Activated T-cell treated with anti-CD3 and anti-CD28 coated beads, Interleukin-2, amount 50 U/mL, for 4 hours (primary cell): Measurements from ENCODE around the gene TCAIM. TPM values are rescaled to one million over a fixed set of nuclear protein-coding genes. Genes with fewer than 3 reads are reported as not detected.
"Not testable (repeated sequence)": the region's sequence is repeated elsewhere in the genome, so short reads cannot be mapped to it uniquely, and the experiment has no call there.

ENCODE experiments used
- ATAC-seq, 2 donors: fragments of 200-7000 bp; cut with Tn5 transposase; one replicate each; pipeline ENCODE4 v1.10.0; 2021
- DNase-seq: peaks from one replicate; pipeline ENCODE4 v3.0.0-alpha.2; 2020
- H3K27me3 Mint-ChIP-seq: one replicate; pipeline ENCODE4 v1.8.0; 2021; ENCODE audit warnings: low read depth, mixed read lengths
- H3K36me3 Mint-ChIP-seq: one replicate; pipeline ENCODE4 v1.8.0; 2022; ENCODE audit warnings: mixed read lengths; ENCODE audit not compliant: insufficient read depth
- H3K4me1 Mint-ChIP-seq: one replicate; pipeline ENCODE4 v1.8.0; 2021; ENCODE audit warnings: low read depth, mixed read lengths
- H3K4me3 Mint-ChIP-seq: one replicate; pipeline ENCODE4 v1.8.0; 2021; ENCODE audit warnings: mild to moderate bottlenecking, moderate library complexity, mixed read lengths
- H3K9me3 Mint-ChIP-seq: one replicate; pipeline ENCODE4 v1.8.0; 2021; ENCODE audit warnings: mixed read lengths
- total RNA-seq, 3 donors: library from RNA; stranded (reverse); gene quantifications; one replicate each; pipeline ENCODE4 v1.2.1, GENCODE V29; 2021

The TCAIM gene
- total RNA-seq, 3 donors from 2014 or later = 8.2 to 9.0 (median 8.6) TPM

DNA sequence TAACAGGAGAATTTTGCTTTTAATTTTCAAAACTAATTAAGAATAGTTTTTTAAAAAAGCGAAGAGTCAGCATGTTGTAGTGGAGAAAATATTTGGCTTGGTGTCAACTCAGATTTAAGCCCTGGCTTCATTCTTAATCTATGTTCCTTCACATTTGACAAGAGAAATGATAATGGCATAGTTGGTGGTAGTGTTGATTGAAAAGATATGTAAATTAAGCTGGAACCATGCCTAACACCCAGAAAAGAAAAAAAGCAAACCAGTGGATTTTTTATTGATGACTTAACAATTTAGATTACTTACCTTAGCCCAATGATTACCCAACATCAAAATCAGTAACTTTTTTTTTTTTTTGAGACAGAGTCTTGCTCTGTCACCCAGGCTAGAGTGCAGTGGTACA, 27.4 kb downstream of the TCAIM start:
- Mint-ChIP-seq H3K36me3 (peaks cover 13% of the 10 kb centered on the region), H3K4me1 (no peaks in the 10 kb centered on the region), H3K4me3 (no peak overlapping the region), H3K27me3 (no peaks in the 10 kb centered on the region), H3K9me3 (no peaks in the 10 kb centered on the region)
- DNase-seq (no peak), ATAC-seq (no peak)

DNA sequence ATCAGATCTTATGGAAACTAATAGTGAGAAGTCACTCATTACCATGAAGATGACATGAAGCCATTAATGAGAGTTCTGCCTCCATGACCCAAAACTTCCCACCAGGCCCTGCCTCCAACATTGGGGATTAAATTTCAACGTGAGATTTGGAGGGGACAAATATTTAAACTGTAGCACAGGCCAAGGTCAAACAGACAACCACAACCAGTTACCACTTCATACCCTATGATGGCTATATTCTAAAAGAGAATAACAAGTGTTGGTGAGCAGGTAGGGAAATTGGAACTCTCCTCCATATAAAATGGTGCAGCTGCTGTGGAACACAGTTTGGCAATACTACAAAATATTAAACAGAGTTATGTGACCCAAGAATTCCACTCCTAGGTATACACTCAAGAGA, 36.9 kb downstream of the TCAIM start:
- Mint-ChIP-seq H3K36me3 (peaks cover 8% of the 10 kb centered on the region), H3K9me3 (peaks cover 10% of the 10 kb centered on the region), H3K4me1 (no peaks in the 10 kb centered on the region), H3K4me3 (no peak overlapping the region), H3K27me3 (no peaks in the 10 kb centered on the region)
- ATAC-seq = no peak
- no peak for DNase-seq

DNA sequence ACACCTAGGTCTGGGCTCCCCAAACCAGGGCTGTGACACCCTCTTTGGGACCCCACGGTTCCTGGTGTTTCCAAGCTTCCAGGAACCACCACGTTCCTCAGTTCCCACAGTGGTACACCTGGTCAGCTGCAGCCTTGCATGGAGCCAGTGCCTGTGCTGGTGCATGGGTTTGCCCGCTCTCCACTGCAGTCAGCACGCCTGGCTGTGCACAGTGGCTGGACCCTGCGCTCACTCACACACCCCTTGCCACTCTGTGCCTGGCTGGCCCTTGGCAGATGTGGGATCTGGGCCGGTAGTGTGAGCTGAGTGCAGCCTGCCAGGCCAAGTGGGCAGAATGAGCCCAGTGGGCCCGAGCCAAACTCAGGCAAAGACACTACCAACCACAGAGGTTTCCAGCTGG, 48.8 kb downstream of the TCAIM start:
- DNase-seq (no peak), ATAC-seq (no peak)
- no peak overlapping the region for H3K4me3 Mint-ChIP-seq
- peaks cover 7% of the 10 kb centered on the region for H3K9me3 Mint-ChIP-seq
- no peaks in the 10 kb centered on the region for H3K4me1 Mint-ChIP-seq
- no peaks in the 10 kb centered on the region for H3K27me3 Mint-ChIP-seq
- H3K36me3 Mint-ChIP-seq = peaks cover 2% of the 10 kb centered on the region

DNA sequence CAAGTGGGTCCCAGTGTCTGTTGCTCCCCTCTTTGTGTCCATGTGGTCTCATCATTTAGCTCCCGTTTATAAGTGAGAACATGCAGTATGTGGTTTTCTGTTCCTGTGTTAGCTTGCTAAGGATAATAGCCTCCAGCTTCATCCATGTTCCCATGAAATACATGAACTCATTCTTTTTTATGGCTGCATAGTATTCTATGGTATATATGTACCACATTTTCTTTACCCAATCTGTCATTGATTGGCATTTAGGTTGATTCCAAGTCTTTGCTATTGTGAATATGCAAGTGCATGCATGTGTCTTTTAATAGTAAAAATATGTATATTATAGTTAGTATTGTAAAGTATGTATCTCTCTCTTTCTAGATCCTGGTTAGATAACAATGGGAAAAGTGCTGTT, 53.9 kb downstream of the TCAIM start:
- DNase-seq (no peak), ATAC-seq (no peak)
- Mint-ChIP-seq H3K27me3 (no peaks in the 10 kb centered on the region), H3K36me3 (peaks cover 3% of the 10 kb centered on the region), H3K9me3 (peaks cover 3% of the 10 kb centered on the region), H3K4me1 (no peaks in the 10 kb centered on the region), H3K4me3 (no peak overlapping the region)

DNA sequence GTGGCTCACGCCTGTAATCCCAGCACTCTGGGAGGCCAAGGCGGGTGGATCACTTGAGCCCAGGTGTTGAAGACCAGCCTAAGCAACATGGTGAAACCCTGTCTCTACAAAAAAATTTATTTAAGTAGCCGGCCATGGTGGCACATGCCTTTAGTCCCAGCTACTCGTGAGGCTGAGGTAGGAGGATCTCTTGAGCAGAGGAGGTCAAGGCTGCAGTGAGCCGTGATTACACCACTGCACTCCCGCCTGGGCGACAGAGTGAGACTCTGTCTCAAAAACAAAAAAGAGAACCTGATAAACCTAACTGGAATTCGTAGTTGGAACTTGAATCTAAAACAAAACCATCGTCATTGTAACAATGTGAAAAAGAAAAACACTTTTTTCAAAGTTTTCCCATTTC, 57.1 kb downstream of the TCAIM start:
- Mint-ChIP-seq H3K36me3 (peaks cover 3% of the 10 kb centered on the region), H3K27me3 (no peaks in the 10 kb centered on the region), H3K4me3 (no peak overlapping the region), H3K4me1 (no peaks in the 10 kb centered on the region), H3K9me3 (peaks cover 3% of the 10 kb centered on the region)
- no peak for DNase-seq
- no peak for ATAC-seq

DNA sequence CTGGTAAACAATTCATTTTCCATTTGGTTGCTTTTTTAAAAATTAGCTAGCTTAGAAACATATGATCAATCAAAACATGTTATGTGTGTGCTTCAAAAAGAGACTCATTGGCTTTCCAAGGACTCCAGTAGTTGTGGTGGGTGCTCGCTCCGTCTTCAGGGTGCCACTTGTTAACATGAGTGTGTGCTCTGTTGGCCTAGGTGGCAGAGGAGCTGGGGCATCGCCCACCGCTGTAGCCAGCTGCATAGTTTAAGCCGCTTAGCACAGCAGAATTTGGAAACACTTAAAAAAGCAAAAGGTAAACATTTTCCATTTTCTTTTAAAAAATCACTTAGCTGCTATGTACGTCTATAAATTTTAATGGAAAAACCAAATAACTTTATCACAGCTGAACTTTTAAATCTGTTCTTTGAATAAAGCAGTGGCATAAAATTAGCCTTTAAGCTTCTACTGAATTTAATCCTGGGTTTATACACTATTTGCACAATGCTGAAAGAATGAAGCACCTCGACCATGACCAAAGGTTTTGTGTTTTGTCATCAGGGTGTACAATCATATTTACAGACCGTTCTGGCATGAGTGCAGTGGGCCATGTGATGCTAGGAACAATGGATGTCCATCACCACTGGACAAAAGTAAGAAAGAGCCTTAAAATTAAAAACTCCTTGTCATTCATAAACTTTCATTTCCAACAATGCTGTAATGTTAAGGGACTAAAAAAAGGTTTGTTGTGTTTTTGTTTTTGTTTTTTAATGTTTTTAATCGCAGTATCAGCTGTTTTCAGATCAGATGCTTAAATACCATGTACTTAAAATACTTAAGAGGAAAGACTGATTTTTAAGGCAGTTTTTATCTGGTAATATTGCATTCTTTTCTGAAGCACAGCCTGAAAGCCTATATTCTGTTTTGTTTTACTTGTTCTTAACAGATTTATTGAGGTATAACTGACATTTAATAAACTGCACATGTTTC, 57.9 kb downstream of the TCAIM start:
- ATAC-seq (no peak), DNase-seq (no peak)
- H3K27me3 Mint-ChIP-seq = no peaks in the 10 kb centered on the region
- no peaks in the 10 kb centered on the region for H3K4me1 Mint-ChIP-seq
- H3K36me3 Mint-ChIP-seq = peaks cover 8% of the 10 kb centered on the region
- H3K4me3 Mint-ChIP-seq = no peak overlapping the region
- H3K9me3 Mint-ChIP-seq = peaks cover 3% of the 10 kb centered on the region

DNA sequence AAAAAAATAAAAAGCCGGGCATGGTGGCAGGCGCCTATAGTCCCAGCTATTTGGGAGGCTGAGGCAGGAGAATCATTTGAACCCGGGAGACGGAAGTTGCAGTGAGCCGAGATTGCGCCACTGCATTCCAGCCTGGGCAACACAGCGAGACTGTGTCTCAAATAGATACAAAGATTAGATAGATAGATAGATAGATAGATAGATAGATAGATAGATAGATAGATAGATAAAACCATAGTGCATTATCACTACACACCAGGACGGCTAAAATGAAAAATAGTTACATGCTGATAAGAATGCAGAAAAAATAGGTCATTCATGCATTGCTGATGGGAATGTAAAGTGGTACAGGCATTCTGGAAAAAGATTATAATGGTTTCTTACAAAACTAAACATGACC, 59.7 kb downstream of the TCAIM start:
- not testable (repeated sequence) for H3K9me3 Mint-ChIP-seq, DNase-seq, H3K36me3 Mint-ChIP-seq, H3K4me3 Mint-ChIP-seq, H3K27me3 Mint-ChIP-seq, H3K4me1 Mint-ChIP-seq, ATAC-seq

DNA sequence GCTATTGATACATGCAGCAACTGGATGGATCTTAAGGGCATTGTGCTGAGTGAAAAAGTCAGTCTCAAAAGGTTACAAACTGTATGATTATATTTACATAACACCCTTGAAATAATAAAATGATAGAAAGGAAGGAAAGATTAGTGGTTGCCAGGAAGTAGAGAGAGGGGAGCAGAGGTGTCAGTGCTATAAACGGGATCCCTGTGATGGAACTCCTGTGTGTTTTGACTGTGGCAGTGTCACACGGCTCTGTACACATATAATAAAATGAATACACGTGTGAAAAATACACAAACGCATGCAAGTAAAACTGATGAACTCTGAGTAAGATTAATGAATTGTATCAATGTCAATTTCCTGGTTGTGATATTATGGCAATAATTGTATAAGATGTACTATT, 60.3 kb downstream of the TCAIM start:
- H3K27me3 Mint-ChIP-seq = no peaks in the 10 kb centered on the region
- H3K36me3 Mint-ChIP-seq = peaks cover 13% of the 10 kb centered on the region
- DNase-seq (no peak), ATAC-seq (no peak)
- H3K9me3 Mint-ChIP-seq = no peaks in the 10 kb centered on the region
- no peak overlapping the region for H3K4me3 Mint-ChIP-seq
- H3K4me1 Mint-ChIP-seq = no peaks in the 10 kb centered on the region

DNA sequence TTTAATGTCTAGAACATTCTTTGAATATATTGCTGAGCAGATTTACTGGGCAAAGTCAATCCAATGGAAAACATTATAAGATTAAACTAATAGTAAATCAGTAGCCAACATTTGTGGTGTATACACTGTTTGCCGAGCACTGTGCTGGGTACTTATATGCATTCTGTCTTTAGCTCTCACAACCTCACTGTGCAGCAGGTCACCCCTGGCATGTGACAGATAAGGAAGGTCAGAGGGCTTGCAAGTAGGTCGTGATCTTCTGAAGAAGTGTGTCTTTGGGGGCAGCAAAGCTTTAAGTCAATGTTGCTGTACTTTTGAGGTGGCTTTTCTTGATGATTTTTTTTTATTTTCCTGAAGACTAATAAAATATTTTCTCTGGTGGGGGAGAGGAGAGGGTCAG, 62.2 kb downstream of the TCAIM start:
- Mint-ChIP-seq H3K4me3 (no peak overlapping the region), H3K36me3 (peaks cover 19% of the 10 kb centered on the region), H3K9me3 (no peaks in the 10 kb centered on the region), H3K4me1 (no peaks in the 10 kb centered on the region), H3K27me3 (no peaks in the 10 kb centered on the region)
- ATAC-seq = no peak
- no peak for DNase-seq

DNA sequence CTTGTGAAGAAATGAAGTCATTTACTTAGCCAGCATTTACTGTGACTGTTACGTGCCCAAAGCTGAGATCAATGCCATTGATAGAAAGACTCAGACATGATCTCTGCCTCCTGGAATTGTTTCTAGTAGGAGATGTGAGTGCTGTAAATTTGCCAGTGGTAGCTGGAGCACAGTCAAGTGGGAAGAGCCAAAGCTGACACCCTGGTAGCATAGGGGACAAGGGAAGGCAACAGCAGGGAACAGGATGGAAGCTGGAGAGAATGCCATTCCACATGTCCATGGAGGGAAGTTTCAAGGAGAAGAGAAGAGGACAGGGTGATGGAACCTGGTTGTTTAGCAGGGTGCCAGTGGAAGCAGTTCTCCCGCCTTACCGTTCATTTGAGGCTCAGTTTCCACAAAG, 64.0 kb downstream of the TCAIM start:
- ATAC-seq = no peak
- Mint-ChIP-seq H3K27me3 (no peaks in the 10 kb centered on the region), H3K9me3 (no peaks in the 10 kb centered on the region), H3K36me3 (peaks cover 19% of the 10 kb centered on the region), H3K4me1 (no peaks in the 10 kb centered on the region), H3K4me3 (no peak overlapping the region)
- DNase-seq = no peak

DNA sequence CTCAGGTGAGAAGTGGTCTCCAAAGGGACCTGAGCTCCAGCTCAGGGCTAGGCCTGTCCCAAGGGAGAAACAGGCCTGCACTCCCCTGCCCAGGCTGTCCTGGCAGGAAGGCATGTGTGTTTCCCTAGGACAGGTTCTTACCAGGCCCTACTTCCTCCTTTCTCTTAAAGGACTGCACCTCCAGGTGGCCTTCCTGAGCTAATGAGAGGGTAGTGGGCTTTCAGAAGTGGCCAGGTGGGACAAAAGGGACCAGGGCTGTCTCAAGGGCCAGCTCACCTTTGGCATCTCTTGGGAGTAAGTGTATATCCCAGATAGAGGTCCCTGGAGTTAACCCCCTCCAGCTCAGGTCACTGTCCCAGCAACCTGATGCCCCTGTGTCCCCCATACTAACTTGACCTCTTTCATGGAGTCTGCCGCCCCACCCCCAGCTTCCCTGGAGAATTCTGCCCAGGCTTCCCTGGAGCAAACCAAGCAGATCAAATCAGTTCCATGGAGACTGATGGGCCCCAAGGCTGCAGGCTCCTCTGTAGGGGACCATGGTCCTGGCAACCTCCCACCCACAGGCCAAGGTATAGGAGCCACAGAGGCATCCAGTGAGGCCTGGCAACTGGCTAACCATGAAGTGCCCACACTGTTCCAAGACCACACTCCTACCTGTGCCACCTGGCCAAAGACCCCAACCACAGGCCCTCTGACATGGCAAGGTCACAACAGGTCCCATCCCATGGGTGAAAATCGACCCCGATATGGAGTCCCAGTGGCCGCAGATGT, 71.3 kb downstream of the TCAIM start:
- Mint-ChIP-seq H3K4me1 (no peaks in the 10 kb centered on the region), H3K4me3 (no peak overlapping the region), H3K27me3 (no peaks in the 10 kb centered on the region), H3K9me3 (no peaks in the 10 kb centered on the region), H3K36me3 (no peaks in the 10 kb centered on the region)
- DNase-seq (no peak), ATAC-seq (no peak)

DNA sequence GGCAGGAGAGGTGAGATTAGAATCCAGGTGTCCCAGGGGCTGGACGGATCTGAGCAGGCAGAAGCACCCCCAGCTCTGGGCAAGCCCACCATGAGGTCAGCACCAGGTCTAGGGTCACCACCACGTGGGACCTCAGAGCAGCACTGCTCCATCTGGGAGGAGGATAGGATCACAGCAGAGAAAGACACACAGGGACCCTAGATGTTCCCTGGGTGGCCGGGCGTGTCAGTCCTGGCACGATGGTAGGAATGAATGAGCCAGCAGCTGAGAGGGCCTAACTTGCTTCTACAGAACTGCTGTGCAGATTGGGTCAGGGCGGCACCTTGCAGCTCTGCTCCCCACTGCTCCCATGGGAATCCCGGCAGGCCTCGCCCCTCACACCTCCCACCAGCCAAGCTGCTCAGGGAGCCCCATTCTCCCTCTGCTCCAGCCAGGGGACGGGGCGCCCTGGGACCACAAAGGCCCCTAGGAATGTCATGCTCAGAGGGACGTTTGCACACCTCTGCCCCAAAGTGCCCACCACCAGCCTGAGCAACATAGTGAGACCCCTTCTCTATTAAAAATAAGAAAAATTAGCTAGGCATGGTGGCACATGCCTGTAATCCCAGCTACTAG, 72.6 kb downstream of the TCAIM start:
- no peak for DNase-seq
- ATAC-seq = no peak
- no peaks in the 10 kb centered on the region for H3K36me3 Mint-ChIP-seq
- H3K9me3 Mint-ChIP-seq = no peaks in the 10 kb centered on the region
- no peaks in the 10 kb centered on the region for H3K27me3 Mint-ChIP-seq
- H3K4me1 Mint-ChIP-seq = no peaks in the 10 kb centered on the region
- H3K4me3 Mint-ChIP-seq = no peak overlapping the region

DNA sequence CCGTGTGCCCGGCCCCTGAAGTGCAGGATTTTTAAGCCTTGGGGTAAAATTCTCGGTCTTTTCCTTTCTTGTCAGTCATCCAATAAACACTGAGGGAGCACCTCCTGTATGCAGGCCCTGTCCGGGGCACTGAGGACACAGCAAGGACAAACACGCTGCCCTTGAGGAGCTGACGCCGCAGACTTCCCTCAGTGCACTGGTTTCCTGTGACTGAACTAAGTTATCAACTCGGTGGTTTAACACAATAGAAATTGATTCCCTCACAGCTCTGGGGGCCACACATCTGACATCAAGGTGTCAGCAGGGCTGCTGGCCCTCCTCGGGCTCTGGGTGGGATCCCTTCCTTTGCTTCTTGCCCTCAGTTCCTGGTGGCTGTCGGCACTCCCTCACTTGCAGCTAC, 73.8 kb downstream of the TCAIM start:
- ATAC-seq (no peak), DNase-seq (no peak)
- Mint-ChIP-seq H3K4me3 (no peak overlapping the region), H3K36me3 (no peaks in the 10 kb centered on the region), H3K4me1 (no peaks in the 10 kb centered on the region), H3K9me3 (no peaks in the 10 kb centered on the region), H3K27me3 (no peaks in the 10 kb centered on the region)

DNA sequence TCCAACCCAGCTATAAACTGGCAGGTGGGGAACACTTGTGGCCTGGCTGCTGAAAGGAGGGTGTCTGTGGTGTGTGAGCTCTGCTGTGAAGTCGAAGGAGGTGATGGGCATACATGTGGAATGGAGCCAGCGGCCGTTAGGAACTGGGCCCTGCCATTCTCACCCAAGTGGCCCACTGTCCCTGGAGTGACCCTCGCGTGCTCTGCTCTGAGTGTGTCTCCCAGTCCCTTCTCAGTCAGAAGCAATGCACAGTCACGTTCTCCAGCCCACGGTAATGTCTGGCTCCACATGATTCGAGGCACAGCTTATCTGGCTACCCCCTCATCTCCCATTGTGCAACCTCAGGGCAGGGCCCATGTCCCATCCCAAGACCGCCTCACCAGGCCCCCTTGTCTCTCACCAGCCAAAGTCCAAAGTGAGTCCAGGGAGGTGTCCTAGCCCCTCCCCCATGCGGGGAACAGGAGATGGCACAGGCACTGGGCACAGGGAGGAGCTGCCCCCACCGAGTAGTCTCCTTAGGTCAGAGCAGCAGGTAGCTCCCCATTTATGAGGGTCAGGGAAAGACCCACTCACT, 76.0 kb downstream of the TCAIM start:
- Mint-ChIP-seq H3K9me3 (no peaks in the 10 kb centered on the region), H3K36me3 (no peaks in the 10 kb centered on the region), H3K27me3 (no peaks in the 10 kb centered on the region), H3K4me1 (no peaks in the 10 kb centered on the region), H3K4me3 (no peak overlapping the region)
- DNase-seq (no peak), ATAC-seq (no peak)
